IPS-20b (cell line): ENCODE data around the gene THRSP.
"Not testable (repeated sequence)": the region's sequence is repeated elsewhere in the genome, so short reads cannot be mapped to it uniquely, and the experiment has no call there.

Experiments used
- H3K27ac ChIP-seq: one replicate; pipeline ENCODE4 v1.5.1; 2013; ENCODE audit warnings: low read length
- H3K27me3 ChIP-seq: 2 replicates; pipeline ENCODE4 v1.6.1; 2013; ENCODE audit warnings: mild to moderate bottlenecking, low read length, inconsistent platforms; ENCODE audit not compliant: insufficient read depth
- H3K36me3 ChIP-seq: 2 replicates; pipeline ENCODE4 v1.6.1; 2013; ENCODE audit warnings: low read depth, mild to moderate bottlenecking, inconsistent platforms, low read length, moderate library complexity; ENCODE audit not compliant: insufficient read depth
- H3K4me1 ChIP-seq: 2 replicates; pipeline ENCODE4 v1.6.1; 2013; ENCODE audit warnings: mild to moderate bottlenecking, control low read depth, inconsistent platforms, low read length, moderate library complexity; ENCODE audit not compliant: insufficient read depth
- H3K4me3 ChIP-seq: 2 replicates; pipeline ENCODE4 v1.5.1; 2013; ENCODE audit warnings: mild to moderate bottlenecking, low read length, inconsistent platforms
- H3K9ac ChIP-seq: 2 replicates; pipeline ENCODE4 v1.6.1; 2013; ENCODE audit warnings: low read depth, mild to moderate bottlenecking, inconsistent platforms, low read length, moderate library complexity
- H3K9me3 ChIP-seq: 2 replicates; pipeline ENCODE4 v1.6.1; 2013; ENCODE audit warnings: mild to moderate bottlenecking, low read depth, low read length, inconsistent platforms; ENCODE audit not compliant: insufficient read depth

THRSP gene

GRCh38 chr11:78040691-78041379, 22.8 kb upstream of the THRSP start:
- no peaks in the 10 kb centered on the region for H3K4me1 ChIP-seq
- no peaks in the 10 kb centered on the region for H3K9me3 ChIP-seq
- H3K27ac ChIP-seq = no peak overlapping the region
- peaks cover 5% of the 10 kb centered on the region; the same call in 1 of the 2 replicates for H3K27me3 ChIP-seq
- no peak overlapping the region for H3K4me3 ChIP-seq
- H3K9ac ChIP-seq = no peak overlapping the region
- H3K36me3 ChIP-seq = no peaks in the 10 kb centered on the region

DNA sequence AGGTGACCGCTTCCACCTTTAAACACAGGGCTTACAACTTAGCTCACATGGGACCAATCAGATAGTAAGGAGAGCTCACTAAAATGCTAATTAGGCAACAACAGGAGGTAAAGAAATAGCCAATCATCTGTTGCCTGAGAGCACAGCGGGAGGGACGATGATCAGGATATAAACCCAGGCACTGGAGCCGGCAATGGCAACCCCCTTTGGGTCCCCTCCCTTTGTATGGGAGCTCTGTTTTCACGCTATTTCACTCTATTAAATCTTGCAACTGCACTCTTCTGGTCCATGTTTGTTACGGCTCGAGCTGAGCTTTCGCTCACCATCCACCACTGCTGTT, 22.3 kb upstream of the THRSP start:
- not testable (repeated sequence) for H3K4me3 ChIP-seq, H3K27ac ChIP-seq

DNA sequence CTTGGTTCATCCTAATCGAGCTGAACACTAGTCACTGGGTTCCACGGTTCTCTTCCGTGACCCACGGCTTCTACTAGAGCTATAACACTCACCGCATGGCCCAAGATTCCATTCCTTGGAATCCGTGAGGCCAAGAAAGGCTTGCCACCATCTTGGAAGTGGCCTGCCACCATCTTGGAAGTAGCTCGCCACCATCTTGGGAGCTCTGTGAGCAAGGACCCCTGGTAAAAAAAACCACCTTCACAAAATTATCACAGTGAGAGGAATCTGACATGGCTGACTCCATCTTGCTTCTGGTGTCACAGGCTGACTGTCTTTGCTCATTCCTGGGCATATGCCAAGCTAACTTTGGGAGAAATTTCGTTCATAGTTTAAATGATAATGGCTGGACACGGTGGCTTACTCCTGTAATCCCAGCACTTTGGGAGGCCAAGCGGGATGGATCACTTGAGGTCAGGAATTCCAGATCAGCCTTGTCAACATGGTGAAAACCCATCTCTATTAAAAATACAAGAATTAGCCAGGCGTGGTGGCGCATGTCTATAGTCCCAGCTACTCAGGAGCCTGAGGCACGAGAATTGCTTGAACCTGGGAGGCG, 21.7 kb upstream of the THRSP start:
- H3K27ac ChIP-seq = no peak overlapping the region
- no peaks in the 10 kb centered on the region for H3K9me3 ChIP-seq
- no peaks in the 10 kb centered on the region for H3K36me3 ChIP-seq
- peaks cover 8% of the 10 kb centered on the region; the same call in 1 of the 2 replicates for H3K27me3 ChIP-seq
- no peaks in the 10 kb centered on the region for H3K4me1 ChIP-seq
- no peak overlapping the region for H3K9ac ChIP-seq
- H3K4me3 ChIP-seq = no peak overlapping the region

More for the DNA sequence above, 22.3 kb upstream of the THRSP start:
- not testable (repeated sequence) for H3K4me1 ChIP-seq, H3K36me3 ChIP-seq, H3K9me3 ChIP-seq, H3K27me3 ChIP-seq, H3K9ac ChIP-seq

DNA sequence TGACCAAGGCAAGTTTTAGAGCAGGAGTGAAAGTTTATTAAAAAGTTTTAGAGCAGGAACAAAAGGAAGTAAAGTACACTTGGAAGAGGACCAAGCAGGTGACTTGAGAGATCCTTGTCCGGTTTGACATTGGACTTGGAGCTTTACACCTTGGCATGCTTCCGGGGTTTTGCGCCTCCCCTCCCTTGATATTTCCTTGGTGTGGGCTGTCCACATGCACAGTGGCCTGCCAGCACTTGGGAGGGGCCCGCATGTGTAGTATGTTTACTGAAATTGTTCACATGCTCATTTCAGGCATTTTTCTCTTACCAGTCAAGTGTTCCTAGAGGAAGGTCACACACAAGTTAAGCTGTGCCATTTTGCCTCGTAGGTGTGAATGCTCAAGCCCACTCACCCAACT, 19.0 kb upstream of the THRSP start:
- Histone ChIP-seq H3K27me3 (peaks cover 8% of the 10 kb centered on the region; the same call in 1 of the 2 replicates), H3K9ac (no peak overlapping the region), H3K36me3 (no peaks in the 10 kb centered on the region), H3K4me3 (no peak overlapping the region), H3K9me3 (no peaks in the 10 kb centered on the region), H3K27ac (no peak overlapping the region), H3K4me1 (no peaks in the 10 kb centered on the region)

DNA sequence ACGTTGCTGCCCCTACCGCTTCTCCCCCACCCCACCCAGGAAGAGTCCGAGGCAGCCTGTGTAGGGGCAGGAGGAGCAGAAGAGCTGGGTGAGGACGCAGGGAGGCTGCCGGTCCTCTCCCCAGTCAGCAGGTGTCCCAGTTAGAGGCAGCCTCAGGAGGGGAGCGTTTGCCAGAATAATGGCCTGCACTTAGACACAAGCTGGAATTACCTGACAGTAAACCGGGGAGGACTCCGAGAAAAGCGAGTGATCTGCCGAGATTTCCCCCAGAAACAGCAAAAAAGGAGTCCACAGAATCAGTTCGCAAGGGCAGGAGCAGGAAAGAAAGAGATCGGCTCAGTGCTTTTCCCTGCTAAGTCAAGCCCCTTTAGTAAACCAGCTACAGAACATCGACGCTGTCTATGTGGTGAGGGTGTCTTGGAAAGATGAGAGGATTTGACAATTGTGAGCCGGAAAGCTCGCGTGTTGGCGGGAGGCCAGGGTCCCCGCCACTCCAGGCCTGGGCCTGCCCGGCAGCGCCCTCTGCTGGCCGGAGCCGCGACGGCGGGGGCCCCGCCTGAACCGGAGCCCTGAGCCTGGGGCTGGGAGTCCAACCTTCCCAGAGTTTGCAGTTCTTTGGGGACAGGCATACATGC, 17.7 kb upstream of the THRSP start:
- H3K9ac ChIP-seq = peak overlapping the region; percentile 26; the same call in 1 of the 2 replicates
- H3K27ac ChIP-seq = no peak overlapping the region
- H3K27me3 ChIP-seq = peaks cover 8% of the 10 kb centered on the region; the same call in 1 of the 2 replicates
- H3K4me1 ChIP-seq = peaks cover 4% of the 10 kb centered on the region; the same call in 1 of the 2 replicates
- no peaks in the 10 kb centered on the region for H3K9me3 ChIP-seq
- H3K36me3 ChIP-seq = no peaks in the 10 kb centered on the region
- H3K4me3 ChIP-seq = peak overlapping the region; percentile 55

GRCh38 chr11:78046486-78046854, 17.2 kb upstream of the THRSP start:
- Histone ChIP-seq H3K27ac (no peak overlapping the region), H3K27me3 (peaks cover 8% of the 10 kb centered on the region; the same call in 1 of the 2 replicates), H3K36me3 (no peaks in the 10 kb centered on the region), H3K4me3 (peak overlapping the region; percentile 48; the same call in 1 of the 2 replicates), H3K9ac (no peak overlapping the region; the same call in 1 of the 2 replicates), H3K4me1 (peaks cover 9% of the 10 kb centered on the region), H3K9me3 (no peaks in the 10 kb centered on the region)

GRCh38 chr11:78048561-78048960, 15.1 kb upstream of the THRSP start:
- H3K4me3 ChIP-seq = no peak overlapping the region
- no peak overlapping the region for H3K9ac ChIP-seq
- H3K36me3 ChIP-seq = no peaks in the 10 kb centered on the region
- peaks cover 9% of the 10 kb centered on the region for H3K4me1 ChIP-seq
- peaks cover 8% of the 10 kb centered on the region; the same call in 1 of the 2 replicates for H3K27me3 ChIP-seq
- no peak overlapping the region for H3K27ac ChIP-seq
- H3K9me3 ChIP-seq = no peaks in the 10 kb centered on the region

DNA sequence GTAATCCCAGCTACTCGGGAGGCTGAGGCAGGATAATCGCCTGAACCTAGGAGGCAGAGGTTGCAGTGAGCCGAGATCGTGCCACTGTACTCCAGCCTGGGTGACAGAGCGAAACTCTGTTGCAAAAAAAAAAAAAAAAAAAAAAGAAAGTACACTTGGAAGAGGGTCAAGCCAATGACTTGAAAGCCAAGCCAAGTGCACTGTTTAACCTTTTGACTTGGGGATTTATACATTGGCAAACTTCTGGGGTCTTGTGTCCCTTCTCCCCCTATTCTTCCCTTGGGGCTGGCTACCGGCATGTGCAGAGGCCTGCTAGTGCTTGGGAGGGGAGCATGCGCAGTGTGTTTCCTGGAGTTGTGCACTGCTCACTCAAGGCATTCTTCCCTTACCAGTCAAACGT, 14.3 kb upstream of the THRSP start:
- H3K9ac ChIP-seq = no peak overlapping the region
- H3K36me3 ChIP-seq = no peaks in the 10 kb centered on the region
- H3K4me3 ChIP-seq = no peak overlapping the region
- no peaks in the 10 kb centered on the region for H3K9me3 ChIP-seq
- H3K27ac ChIP-seq = no peak overlapping the region
- H3K27me3 ChIP-seq = peaks cover 8% of the 10 kb centered on the region; the same call in 1 of the 2 replicates
- H3K4me1 ChIP-seq = peaks cover 9% of the 10 kb centered on the region

DNA sequence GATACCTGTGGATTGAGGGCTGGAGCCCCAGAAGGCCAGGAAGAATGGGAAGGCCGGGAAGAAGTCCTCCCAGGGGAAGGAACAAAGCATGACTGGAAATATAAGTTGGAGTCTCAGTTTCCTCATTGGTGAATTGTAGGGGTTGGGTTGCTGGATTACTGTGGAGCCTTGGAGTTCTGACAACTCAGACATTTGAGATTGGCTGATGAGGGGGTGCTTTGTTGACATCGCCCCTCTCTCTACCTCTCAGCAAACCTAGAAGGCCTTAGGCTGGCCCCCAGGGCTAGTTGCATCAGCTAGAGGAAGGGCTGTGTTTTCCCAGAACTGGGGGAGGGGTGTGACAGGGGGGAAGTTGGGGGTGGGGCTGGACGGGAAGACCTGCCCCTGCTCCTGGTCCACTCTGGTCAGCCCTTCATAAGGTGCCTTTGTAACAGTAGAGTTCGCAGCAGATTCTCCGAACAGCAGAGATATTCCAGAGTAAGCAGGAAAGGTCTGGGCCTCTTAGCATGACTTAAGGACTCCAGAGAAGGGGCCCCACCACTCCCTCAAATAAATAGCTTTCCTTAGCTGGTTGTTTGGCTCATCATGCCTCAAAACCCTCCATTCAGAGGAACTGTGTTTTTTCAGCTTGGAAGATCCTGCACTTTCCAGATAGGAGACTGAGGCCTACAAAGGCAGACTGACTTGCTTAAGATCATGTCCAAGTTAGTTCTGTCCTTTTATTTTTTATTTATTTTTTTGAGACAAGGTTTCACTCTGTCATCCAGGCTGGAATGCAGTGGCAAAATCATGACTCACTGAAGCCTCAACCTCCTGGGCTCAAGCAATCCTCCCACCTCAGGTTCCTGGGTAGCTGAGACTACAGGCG, 12.5 kb upstream of the THRSP start:
- Histone ChIP-seq H3K27ac (peak overlapping the region; percentile 46), H3K4me3 (no peak overlapping the region; the same call in 1 of the 2 replicates), H3K4me1 (peaks cover 9% of the 10 kb centered on the region), H3K27me3 (no peaks in the 10 kb centered on the region), H3K9ac (peak overlapping the region; percentile 70; the same call in 1 of the 2 replicates), H3K36me3 (no peaks in the 10 kb centered on the region), H3K9me3 (no peaks in the 10 kb centered on the region)

- no peak overlapping the region for H3K4me3 ChIP-seq
These were observed 8.7 kb upstream of the THRSP start for GRCh38 chr11:78054971-78055370.

GRCh38 chr11:78056093-78056492, 7.6 kb upstream of the THRSP start:
- Histone ChIP-seq H3K4me3 (no peak overlapping the region), H3K9ac (no peak overlapping the region), H3K36me3 (no peaks in the 10 kb centered on the region), H3K9me3 (no peaks in the 10 kb centered on the region), H3K27ac (no peak overlapping the region), H3K27me3 (no peaks in the 10 kb centered on the region), H3K4me1 (peaks cover 5% of the 10 kb centered on the region)

More at GRCh38 chr11:78054971-78055370, 8.7 kb upstream of the THRSP start:
- Histone ChIP-seq H3K27me3 (no peaks in the 10 kb centered on the region), H3K9ac (no peak overlapping the region), H3K27ac (no peak overlapping the region), H3K36me3 (no peaks in the 10 kb centered on the region), H3K9me3 (no peaks in the 10 kb centered on the region), H3K4me1 (peaks cover 9% of the 10 kb centered on the region)
